GM18867 (cell line): ENCODE measurements around the gene GOSR1.
"Not testable (repeated sequence)": the region's sequence is repeated elsewhere in the genome, so short reads cannot be mapped to it uniquely, and the experiment has no call there.

ENCODE experiments used
- ATAC-seq: cut with Tn5 transposase; IDR thresholded peaks from one replicate; pipeline ENCODE4 v1.9.1; 2021; ENCODE audit warnings: mild to moderate bottlenecking, moderate library complexity; ENCODE audit not compliant: unreplicated experiment

Gene GOSR1

GRCh38 chr17:30503558-30503957, 26.4 kb downstream of the GOSR1 start:
- ATAC-seq: no peak

- ATAC-seq: no peak
Observed at GRCh38 chr17:30505868-30506417, 28.7 kb downstream of the GOSR1 start.

GRCh38 chr17:30506481-30506880, 29.3 kb downstream of the GOSR1 start:
- no peak for ATAC-seq

GRCh38 chr17:30513346-30513745, 36.1 kb downstream of the GOSR1 start:
- ATAC-seq: no peak

- no peak for ATAC-seq
Observed at GRCh38 chr17:30514895-30515596, 37.8 kb downstream of the GOSR1 start.

GRCh38 chr17:30517786-30518185, 40.6 kb downstream of the GOSR1 start:
- ATAC-seq: no peak

GRCh38 chr17:30519166-30519565, 42.0 kb downstream of the GOSR1 start:
- no peak for ATAC-seq

- no peak for ATAC-seq
Observed at GRCh38 chr17:30519707-30520106, 42.5 kb downstream of the GOSR1 start.

GRCh38 chr17:30520436-30520835, 43.2 kb downstream of the GOSR1 start:
- ATAC-seq: no peak

GRCh38 chr17:30520882-30521281, 43.7 kb downstream of the GOSR1 start:
- ATAC-seq: no peak

- no peak for ATAC-seq
Observed at GRCh38 chr17:30521766-30522165, 44.6 kb downstream of the GOSR1 start.

- ATAC-seq: not testable (repeated sequence)
Observed at GRCh38 chr17:30523236-30523635, 46.0 kb downstream of the GOSR1 start.

- no peak for ATAC-seq
Observed at GRCh38 chr17:30524847-30525246, 47.6 kb downstream of the GOSR1 start.

- no peak for ATAC-seq
Observed at GRCh38 chr17:30526401-30526800, 49.2 kb downstream of the GOSR1 start.

- ATAC-seq: not testable (repeated sequence)
Observed at GRCh38 chr17:30528701-30529100, 51.5 kb downstream of the GOSR1 start.

GRCh38 chr17:30530346-30531025, 53.3 kb downstream of the GOSR1 start:
- no peak for ATAC-seq

- ATAC-seq: no peak
Observed at GRCh38 chr17:30532871-30533270, 55.7 kb downstream of the GOSR1 start.

GRCh38 chr17:30534298-30534697, 57.1 kb downstream of the GOSR1 start:
- no peak for ATAC-seq

GRCh38 chr17:30534938-30535921, 58.0 kb downstream of the GOSR1 start:
- ATAC-seq: no peak

GRCh38 chr17:30536846-30537245, 59.6 kb downstream of the GOSR1 start:
- not testable (repeated sequence) for ATAC-seq

- ATAC-seq: not testable (repeated sequence)
Observed at GRCh38 chr17:30537667-30538066, 60.5 kb downstream of the GOSR1 start.
